H54 (cell line): ENCODE results near the gene ZBTB12.
"Not testable (repeated sequence)": the region's sequence is repeated elsewhere in the genome, so short reads cannot be mapped to it uniquely, and the experiment has no call there.

ENCODE experiments used
- DNase-seq: peaks from one replicate; pipeline ENCODE4 v3.0.0; 2011; ENCODE audit warnings: low spot score, mixed read lengths; ENCODE audit not compliant: insufficient read length
- FAIRE-seq: peaks from 3 replicates; lab custom pipeline; 2011; peaks lifted over from hg19 to GRCh38; lab: Jason Lieb, UNC
- POLR2A ChIP-seq: IDR thresholded peaks from 2 replicates; pipeline ENCODE4 v1.6.1; 2011; ENCODE audit warnings: low read depth, mild to moderate bottlenecking, low read length

The ZBTB12 gene

GRCh38 chr6:31908791-31909190, 6.9 kb upstream of the ZBTB12 start:
- no peak for TF ChIP-seq POLR2A
- FAIRE-seq: no peak
- DNase-seq: peak; percentile 44

DNA sequence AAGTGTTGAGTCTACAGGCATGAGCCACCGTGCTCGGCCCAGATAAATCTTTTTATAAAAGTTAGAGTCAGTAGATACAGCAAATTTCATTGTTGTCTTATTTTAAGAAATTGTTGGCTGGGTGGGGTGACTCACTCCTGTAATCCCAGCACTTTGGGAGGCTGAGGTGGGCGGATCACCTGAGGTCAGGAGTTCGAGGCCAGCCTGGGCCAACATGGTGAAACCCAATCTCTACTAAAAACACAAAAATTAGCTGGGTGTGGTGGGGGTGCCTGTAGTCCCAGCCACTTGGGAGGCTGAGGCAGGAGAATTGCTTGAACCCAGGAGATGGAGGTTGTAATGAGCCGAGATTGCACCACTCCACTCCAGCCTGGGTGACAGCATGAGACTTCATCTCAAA, 6.4 kb upstream of the ZBTB12 start:
- DNase-seq, FAIRE-seq: not testable (repeated sequence)

DNA sequence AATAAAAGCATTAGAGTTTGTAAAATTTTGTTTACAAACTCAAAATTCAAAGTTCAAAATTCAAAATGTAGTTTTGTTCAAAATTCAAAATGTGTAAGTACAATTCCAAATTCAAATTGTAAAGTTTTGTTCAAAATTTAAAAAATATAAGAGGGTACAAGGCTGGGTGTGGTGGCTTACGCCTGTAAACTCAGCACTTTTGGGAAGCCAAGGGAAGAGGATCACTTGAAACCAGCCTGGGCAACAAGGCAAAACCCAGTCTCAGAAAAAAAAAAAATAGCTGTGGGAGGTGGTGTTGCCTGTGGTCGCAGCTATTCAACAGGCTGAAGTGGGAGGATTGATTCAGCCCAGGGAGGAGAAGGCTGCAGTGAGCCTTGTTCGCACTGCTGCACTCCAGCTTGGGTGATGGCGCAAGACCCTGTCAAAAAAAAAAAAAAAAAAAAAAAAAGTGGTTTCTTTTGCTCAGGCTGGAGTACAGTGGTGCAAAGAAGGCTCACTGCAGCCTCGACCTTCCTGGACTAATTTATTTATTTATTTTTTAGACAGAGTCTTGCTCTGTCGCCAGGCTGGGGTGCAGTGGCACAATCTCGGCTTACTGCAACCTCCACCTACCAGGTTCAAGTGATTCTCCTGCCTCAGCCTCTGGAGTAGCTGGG, 5.4 kb upstream of the ZBTB12 start:
- DNase-seq (no peak), FAIRE-seq (no peak)
- no peak for TF ChIP-seq POLR2A

DNA sequence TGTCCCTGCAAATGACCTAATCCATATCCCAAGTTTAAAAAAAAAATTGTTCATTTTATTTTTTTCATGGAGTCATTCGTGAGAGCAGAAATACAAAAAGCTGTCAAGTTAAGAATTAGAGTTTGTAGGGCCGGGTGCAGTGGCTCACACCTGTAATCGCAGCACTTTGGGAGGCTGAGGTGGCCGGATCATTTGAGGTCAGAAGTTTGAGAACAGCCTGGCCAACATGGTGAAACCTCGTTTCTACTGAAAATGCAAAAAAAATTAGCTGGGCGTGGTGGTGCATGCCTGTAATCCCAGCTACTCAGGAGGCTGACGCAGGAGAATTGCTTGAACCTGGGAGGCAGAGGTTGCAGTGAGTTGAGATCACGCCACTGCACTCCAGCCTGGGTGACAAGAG, 4.8 kb upstream of the ZBTB12 start:
- not testable (repeated sequence) for FAIRE-seq, DNase-seq

GRCh38 chr6:31906122-31906521, 4.2 kb upstream of the ZBTB12 start:
- TF ChIP-seq POLR2A: no peak
- DNase-seq (no peak), FAIRE-seq (no peak)

DNA sequence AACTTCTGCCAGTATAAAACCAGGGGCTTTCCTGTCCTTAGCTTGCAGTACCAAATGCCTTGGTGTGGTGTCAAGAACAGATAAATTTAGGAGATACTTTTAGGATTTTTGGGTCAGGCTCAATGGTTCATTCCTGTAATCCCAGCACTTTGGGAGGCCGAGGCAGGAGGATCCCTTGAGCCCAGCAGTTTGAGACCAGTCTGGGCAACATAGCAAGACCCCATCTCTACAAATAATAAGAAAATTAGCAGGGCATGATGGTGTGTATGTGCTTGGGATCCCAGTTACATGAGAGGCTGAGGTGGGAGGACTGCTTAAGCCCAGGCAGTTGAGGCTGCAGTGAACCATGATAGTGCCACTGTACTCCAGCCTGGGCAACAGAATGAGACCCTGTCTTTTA, 3.2 kb upstream of the ZBTB12 start:
- FAIRE-seq (no peak), DNase-seq (no peak)
- TF ChIP-seq POLR2A: no peak

DNA sequence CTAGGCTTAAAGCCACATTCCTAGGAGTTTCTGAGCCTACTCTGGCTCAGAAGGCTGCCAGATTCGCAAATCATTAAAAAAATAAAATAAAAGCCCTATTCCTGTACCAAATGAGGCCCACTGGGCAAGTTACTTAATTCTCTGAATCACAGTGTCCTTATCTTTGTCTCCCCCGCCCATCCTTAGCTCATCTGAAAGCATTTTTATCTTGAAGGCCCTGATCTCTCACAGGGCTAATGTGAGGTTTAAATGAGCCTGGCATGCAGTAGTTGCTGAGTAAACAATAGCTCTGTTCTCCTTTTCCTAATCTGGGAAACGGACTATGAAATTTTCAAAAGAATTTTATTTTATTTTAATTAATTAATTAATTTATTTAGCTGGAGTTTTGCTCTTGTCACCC, 2.1 kb upstream of the ZBTB12 start:
- DNase-seq (no peak), FAIRE-seq (no peak)
- TF ChIP-seq POLR2A: no peak

GRCh38 chr6:31901415-31901952, 402 bp downstream of the ZBTB12 start:
- no peak for FAIRE-seq

DNA sequence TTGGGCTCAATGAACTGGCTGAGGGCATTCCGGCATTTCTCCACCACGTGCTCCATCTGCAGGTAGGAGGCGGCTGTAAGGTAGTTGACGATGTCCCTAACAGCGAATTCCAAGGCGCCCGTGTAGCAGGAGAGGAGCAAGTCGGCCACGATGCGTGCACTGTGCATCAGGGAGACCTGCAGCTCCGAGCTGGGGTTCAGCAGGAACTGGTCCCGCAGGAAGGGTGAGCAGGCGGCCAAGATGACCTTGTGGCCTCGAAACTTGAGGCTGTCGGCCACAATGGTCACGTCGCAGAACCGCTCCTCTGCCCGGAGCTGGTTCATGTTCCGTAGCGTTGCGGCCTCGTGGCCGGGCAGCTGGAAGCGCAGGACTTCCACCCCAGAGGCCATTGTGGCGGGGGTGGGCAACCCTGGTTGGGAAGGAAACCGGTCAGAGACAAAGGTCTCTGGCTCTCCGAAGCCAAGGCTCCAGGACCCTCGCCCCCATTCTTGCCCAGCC, 920 bp downstream of the ZBTB12 start:
- no peak for TF ChIP-seq POLR2A
- DNase-seq (no peak), FAIRE-seq (no peak)

More at GRCh38 chr6:31901415-31901952, 402 bp downstream of the ZBTB12 start:
- peak; percentile 55 for DNase-seq
- TF ChIP-seq POLR2A: 0 out of 2 replicates have a peak, but pooled peaks have one; percentile 16

- FAIRE-seq: no peak
- DNase-seq: no peak
- TF ChIP-seq POLR2A: no peak
Observed at GRCh38 chr6:31899882-31900722, 1.8 kb downstream of the ZBTB12 start.

DNA sequence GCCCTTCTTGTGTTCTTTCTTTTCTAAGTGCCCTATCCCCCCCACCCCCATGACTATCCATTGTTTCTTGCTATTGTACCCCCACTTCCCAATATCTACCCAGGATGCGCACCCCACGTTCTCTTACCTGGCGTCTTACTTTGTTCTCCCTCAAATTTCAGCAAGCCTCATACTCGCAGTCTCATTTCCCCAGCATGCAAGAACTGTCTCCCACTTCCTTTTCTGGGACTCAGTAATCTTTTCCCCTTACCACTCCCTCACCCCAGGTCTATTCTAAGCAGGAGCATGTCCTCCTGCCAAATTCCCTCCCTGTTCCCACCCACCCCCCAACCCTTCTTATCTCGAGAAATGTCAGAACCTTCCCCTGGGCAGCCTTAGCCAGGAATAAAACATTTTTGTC, 2.7 kb downstream of the ZBTB12 start:
- DNase-seq (no peak), FAIRE-seq (no peak)
- TF ChIP-seq POLR2A: no peak

- FAIRE-seq (no peak), DNase-seq (peak; percentile 50)
- no peak for TF ChIP-seq POLR2A
Observed at GRCh38 chr6:31898383-31899011, 3.4 kb downstream of the ZBTB12 start.

- FAIRE-seq: no peak
Observed at GRCh38 chr6:31897612-31898382, 4.1 kb downstream of the ZBTB12 start, which contains the start of gene EHMT2. Gene EHMT2 (minus strand): TSS chr6:31897698. CDS start chr6:31897677, 21 bp downstream.

More at GRCh38 chr6:31897612-31898382, 4.1 kb downstream of the ZBTB12 start, which contains the start of gene EHMT2:
- DNase-seq: peak; percentile 79
- peak; percentile 46; the same call in 1 of the 2 replicates for TF ChIP-seq POLR2A
